ENCODE measurements around the gene UXS1. TPM values are rescaled to one million over a fixed set of nuclear protein-coding genes. Genes with fewer than 3 reads are reported as not detected.

The UXS1 gene
- total and polyA plus RNA-seq, 8 donors: 4.3 to 23.6 (median 10.4) TPM

DNA sequence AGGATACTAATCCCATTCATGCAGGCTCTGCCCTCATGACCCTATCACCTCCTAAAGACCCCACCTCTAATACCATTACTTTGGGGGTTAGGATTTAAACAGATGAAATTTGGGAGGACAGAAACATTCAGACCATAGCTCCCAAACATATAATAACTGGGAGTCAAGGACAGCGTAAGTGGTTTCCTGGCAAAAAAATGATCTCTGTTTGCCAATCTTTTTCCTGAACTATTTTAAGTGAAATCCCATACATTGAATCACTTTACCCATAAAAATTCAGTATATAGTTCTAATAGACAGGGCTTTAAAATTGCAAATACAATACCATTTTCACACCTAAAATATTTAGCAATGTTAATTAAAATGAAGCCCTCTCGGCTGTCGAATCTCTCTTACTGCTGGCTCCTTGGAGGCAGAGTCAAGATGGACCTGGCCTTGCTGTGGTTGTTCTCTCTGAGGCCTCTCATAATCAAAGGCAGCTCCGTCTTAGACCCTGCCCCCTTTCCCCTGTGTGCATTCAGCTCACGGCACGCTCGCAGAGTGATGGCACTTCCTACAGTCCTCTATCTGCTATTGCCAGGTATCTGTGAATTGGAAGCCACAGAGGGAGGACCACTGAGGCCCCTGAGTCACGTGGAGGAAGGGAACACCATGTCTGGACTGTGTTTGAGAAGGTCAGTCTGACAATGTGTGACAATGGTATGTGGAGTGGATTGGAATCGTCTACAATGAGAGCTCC lies 132.3 kb downstream of the UXS1 start:
- ATAC-seq (no peak), FAIRE-seq (no peak), DNase-seq (no peak)
- no peak for TF ChIP-seq CTCF (IDR thresholded peaks at IDR 0.05)
- intact Hi-C loops (cut with DNase I): no loop called here
- no peaks in the 10 kb centered on the region for H3K27me3 ChIP-seq
- WGBS, 2 donors: 74 to 75% methylated on average over 9 of the region's 9 CpGs
- H3K4me1 ChIP-seq: no peaks in the 10 kb centered on the region
- H3K4me3 ChIP-seq: no peak overlapping the region
- H3K27ac ChIP-seq: no peak overlapping the region
- no peaks in the 10 kb centered on the region for H3K9me3 ChIP-seq
- H3K36me3 ChIP-seq: no peaks in the 10 kb centered on the region

DNA sequence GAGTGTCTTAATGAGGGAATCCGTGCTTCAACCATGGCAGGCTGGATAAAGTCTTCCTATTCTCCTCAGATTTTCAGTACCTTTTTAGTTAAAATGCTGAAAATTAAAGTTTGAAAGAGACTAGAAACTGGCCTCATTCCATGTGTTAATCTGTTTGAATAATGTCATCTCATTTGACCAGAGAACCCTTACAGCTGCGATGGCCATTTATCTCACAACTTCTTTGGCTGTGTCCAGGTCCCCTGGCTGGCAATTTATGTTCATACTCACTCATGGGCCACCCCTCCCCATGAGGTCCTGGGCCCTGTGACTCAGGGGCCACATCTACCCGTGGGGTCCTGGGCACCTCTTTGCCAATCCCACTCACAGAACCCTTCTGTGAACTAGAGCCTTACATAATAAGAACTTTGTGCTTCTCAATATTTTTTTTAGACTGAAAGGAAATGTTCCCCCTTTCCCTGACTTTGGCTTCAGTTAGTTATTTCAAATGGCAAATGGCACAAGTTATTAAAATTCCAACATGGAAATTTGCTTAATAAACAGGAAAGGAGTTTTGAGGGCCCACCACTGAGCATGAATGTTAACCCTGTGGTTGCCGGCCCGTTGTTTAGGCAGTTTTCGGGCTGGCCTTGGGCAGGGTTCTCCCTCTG lies 134.6 kb downstream of the UXS1 start:
- no peaks in the 10 kb centered on the region for H3K9me3 ChIP-seq
- WGBS, 2 donors: 67 to 81% methylated on average over 6 of the region's 6 CpGs
- no peaks in the 10 kb centered on the region for H3K4me1 ChIP-seq
- no peaks in the 10 kb centered on the region for H3K27me3 ChIP-seq
- H3K4me3 ChIP-seq: no peak overlapping the region
- ATAC-seq: no peak
- no peak for TF ChIP-seq CTCF (IDR thresholded peaks at IDR 0.05)
- intact Hi-C loops (cut with DNase I): no loop called here
- DNase-seq: no peak
- no peaks in the 10 kb centered on the region for H3K36me3 ChIP-seq
- H3K27ac ChIP-seq: no peak overlapping the region
- no peak for FAIRE-seq

DNA sequence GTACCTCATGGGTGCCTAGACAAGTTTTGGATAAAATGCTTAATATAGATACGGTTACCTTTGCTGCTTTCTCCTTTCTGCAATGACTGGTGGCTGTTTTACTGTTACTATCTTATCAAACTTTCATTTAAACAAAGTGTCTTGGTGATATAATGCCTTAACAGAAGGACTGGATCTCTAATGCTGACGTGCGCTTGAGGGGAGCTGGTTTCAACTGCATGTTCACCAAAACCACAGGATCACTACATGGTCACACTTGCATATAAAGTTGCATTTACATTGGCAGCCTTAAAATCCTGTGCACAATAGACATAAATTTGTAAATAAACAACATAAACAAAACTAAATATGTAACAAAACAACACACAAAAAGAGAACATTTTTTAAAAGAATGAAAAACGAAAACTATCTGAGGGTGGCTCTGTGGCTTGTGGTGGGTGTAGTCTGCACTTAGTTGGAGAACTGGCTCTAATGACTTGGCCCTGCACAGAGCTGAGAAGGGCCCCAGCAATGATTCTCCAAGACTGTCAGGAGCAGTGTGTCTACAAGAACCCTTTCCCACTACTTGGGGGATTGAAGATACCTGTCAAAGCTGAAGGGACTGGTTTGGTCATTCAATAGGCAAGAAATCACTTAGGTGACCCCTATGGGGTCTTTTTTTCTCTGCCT lies 135.5 kb downstream of the UXS1 start:
- no peak for ATAC-seq
- no peak for FAIRE-seq
- WGBS, 2 donors: 77 to 78% methylated on average over 4 of the region's 4 CpGs
- no peaks in the 10 kb centered on the region for H3K36me3 ChIP-seq
- no peak overlapping the region for H3K4me3 ChIP-seq
- H3K27ac ChIP-seq: no peak overlapping the region
- no peak for DNase-seq
- TF ChIP-seq CTCF (IDR thresholded peaks at IDR 0.05): no peak
- intact Hi-C loops (cut with DNase I): no loop called here
- no peaks in the 10 kb centered on the region for H3K9me3 ChIP-seq
- no peaks in the 10 kb centered on the region for H3K27me3 ChIP-seq
- no peaks in the 10 kb centered on the region for H3K4me1 ChIP-seq

GRCh38 chr2:106057206-106057605 lies 136.9 kb downstream of the UXS1 start:
- Histone ChIP-seq H3K36me3 (no peaks in the 10 kb centered on the region), H3K4me3 (no peak overlapping the region), H3K27me3 (no peaks in the 10 kb centered on the region), H3K27ac (no peak overlapping the region), H3K4me1 (no peaks in the 10 kb centered on the region), H3K9me3 (no peaks in the 10 kb centered on the region)
- intact Hi-C loops (cut with DNase I): no loop called here
- TF ChIP-seq CTCF (IDR thresholded peaks at IDR 0.05): no peak
- FAIRE-seq (no peak), ATAC-seq (peak in 2 of 4 donors; percentile 27 to 60), DNase-seq (no peak)
- WGBS, 2 donors: 51% methylated on average over 4 of the region's 4 CpGs

All from pancreas (tissue), 10 donors.